SKM-1 (cell line): ENCODE results near the gene PTPRC.

Experiments used
- DNase-seq: peaks from one replicate; lab custom pipeline; 2025; ENCODE audit not compliant: unreplicated experiment; lab: John Stamatoyannopoulos, UW

Gene PTPRC

GRCh38 chr1:198620951-198621824, 17.7 kb upstream of the PTPRC start:
- DNase-seq = peak; percentile 80

DNA sequence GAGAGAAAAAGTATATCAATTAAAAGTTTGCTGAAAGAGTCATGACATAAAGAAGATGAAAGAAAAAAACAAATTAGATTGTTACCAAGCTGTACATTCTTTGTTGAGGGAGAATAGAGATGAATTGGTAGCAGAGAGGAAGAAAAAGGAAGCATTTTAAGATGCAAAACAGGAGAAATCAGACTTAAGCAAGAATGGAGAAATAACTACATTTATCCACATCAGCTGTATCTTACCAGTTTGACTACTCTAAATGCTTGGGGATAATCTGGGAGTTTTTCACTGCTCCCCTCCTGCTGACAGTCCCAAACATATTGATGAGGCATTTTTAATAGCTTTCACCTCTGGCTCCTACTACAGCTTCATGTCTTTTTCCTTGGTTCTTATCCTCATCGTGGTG, 16.8 kb upstream of the PTPRC start:
- DNase-seq = no peak

- DNase-seq = no peak
These were observed 14.8 kb upstream of the PTPRC start for GRCh38 chr1:198623752-198624647.

GRCh38 chr1:198624648-198624980, 14.2 kb upstream of the PTPRC start:
- DNase-seq = no peak

DNA sequence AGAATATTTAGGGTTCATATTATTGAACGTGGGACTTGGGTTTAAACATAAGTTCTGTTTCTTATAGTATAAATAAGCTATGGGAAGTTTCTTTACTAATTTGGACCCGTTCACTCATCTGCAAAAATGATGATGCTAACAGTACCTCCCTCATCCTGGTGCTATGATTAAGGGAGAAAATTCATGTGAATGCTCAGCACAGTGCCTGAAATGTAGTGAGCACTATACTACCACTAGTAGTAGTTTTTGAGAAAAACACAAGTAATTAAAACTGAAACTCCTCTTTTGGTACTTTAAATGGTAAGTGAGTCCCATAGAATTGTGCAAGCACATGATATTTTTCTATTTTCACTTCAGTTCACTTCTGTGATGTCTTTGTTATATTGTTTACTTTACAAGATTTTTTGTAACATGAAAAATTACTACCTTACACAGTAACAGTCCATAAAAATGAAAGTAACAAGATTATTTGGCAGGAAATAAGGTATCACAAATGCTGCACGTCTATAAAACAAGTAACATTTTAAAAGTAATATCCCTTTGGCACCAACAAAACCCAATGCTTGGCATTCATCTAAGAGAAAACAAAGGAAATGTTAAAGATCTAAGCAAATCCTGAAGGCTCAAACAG, 11.3 kb upstream of the PTPRC start:
- DNase-seq = no peak

DNA sequence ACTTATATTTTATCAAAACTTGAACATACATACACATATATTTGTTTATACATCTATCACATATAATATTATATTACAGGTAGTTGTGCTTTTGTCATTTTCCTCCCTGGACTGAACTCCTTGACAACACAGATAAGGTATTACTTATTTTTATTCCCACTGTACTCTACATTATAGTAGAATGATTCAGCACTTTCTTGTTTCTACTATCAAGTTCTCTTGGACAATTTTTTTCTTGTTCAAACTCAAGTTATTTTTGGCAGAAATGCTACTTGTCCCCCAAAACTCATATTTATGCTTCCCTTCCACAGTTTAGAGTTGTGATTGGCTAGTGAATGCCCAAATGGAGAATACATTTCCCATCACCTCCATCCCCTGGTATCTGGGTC, 10.8 kb upstream of the PTPRC start:
- no peak for DNase-seq

GRCh38 chr1:198629610-198630009, 9.2 kb upstream of the PTPRC start:
- DNase-seq = no peak

- DNase-seq = no peak
These were observed 8.0 kb upstream of the PTPRC start for GRCh38 chr1:198630863-198631262.

DNA sequence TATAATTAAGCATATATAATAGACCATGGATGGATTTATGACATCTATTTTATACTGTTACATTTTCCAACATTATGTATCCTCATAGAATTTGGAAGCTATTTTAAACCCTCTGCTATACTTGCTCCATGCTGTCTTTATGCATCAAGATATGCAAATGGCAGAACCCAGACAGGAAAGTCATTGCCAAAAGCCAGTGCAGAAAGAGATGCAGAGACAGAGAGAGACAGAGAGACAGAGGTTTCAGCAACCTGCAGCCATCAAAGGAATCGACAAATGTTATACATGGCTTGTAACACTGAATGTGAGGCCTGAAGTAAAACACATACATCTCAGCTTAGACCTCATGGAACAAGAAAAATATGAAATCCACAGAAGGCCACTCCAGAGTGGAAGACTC, 7.5 kb upstream of the PTPRC start:
- DNase-seq = no peak

GRCh38 chr1:198632007-198632406, 6.8 kb upstream of the PTPRC start:
- DNase-seq = no peak

- DNase-seq = peak; percentile 25
These were observed 5.1 kb upstream of the PTPRC start for GRCh38 chr1:198633675-198634121.

- DNase-seq = no peak
These were observed 2.9 kb upstream of the PTPRC start for GRCh38 chr1:198635964-198636363.

GRCh38 chr1:198636391-198636790, 2.4 kb upstream of the PTPRC start:
- no peak for DNase-seq

DNA sequence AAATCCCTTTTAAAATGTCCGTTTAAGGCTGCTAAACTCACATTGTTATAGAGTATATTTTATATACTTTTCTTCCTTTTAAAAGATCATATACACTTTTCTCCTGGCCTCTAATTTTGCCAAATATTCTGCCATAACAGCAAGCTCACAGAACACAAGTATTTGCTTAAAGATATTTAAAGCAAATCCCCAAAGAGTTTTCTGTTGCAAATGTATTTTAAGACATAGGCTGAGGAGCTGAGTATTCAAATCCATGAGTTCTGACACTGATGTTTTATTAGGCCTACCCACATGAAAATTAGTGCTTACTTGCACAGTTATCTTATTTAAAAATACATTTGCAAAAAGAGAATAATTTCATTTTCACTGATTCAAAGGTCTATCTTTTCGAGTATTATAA, 1.7 kb upstream of the PTPRC start:
- no peak for DNase-seq

DNA sequence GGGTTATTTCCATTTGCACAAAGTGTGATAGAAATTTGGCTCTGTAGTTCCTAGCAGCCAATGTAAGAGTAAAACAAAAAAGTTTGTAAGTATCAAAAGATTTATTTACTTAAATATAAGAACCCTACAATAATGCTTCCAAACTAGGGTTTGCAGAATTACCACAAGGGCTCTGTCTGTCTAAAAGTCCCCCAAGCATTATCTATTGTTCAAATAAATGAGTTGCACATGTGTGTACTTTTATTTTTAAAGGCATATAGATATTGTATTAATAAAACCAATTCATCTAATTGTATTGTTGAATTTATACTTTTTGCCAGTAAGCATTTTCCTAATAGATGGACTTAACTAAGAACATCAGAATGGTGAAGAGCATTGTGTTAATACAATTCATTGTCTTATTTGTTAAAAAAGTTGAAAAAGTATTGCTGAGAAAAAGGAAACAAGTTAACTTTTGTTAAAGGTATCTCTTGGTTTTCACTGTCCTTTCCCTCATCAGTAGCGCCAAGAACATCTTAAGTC, 863 bp upstream of the PTPRC start:
- DNase-seq = no peak

DNA sequence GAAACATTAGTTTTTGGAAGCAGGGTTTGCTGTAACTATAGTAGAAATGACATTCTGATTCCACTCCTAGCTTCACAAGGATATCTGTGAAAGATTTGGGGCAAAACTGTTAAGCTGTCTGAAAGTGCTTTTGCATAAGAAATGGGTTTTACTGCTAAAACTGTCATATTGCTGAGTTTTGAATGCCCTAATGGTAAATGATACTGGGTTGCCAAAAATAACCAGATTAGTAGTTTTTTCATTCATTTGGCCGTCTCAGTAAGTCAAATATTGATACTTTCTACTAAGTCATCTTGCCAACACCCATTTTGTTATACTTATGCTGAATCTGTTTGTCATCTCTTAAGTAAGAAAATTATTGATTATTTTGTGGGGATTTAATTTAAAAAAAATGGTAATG, 399 bp upstream of the PTPRC start:
- DNase-seq = no peak

DNA sequence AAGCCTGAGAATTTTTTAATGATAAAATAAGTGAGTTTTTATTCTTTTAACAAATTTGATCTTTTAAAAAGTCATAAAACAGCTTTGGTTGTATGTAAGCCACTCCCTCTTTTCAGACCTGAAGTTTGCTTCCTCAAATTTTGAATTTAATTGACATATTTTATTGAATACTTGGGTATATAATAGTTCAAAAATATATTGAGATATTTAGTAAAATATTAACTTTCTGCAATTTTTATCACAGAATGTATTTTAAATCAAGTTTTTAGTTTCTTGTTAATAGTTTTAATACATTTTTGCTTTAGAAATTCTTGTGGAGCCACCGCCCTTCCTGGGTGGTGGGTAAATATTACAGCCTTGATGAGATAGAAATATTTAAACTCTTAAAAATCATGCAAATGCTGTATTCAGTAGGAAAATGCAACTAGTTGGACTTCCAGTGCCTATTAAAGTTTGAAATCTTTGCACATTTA, 867 bp downstream of the PTPRC start:
- DNase-seq = no peak

DNA sequence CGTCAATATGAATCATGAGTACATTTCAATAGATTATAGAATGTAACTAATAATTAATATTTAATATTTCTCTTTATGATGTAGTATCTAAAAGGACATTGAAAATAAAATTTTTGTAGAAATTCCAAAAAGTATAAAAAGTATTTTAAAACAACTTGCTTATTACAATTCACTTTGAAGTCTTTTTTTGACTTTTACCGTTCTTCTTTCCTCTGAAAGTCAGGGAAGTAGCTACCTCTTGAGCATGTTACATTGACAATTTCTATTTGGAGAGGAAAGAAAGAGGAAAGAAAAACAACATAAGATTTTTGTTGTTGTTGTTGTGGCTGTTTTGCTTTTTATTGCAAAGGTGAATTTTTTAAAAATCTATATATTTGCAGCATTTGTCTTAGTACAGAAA, 1.3 kb downstream of the PTPRC start:
- peak; percentile 29 for DNase-seq

GRCh38 chr1:198641501-198641900, 2.7 kb downstream of the PTPRC start:
- peak; percentile 46 for DNase-seq

GRCh38 chr1:198641966-198642668, 3.3 kb downstream of the PTPRC start:
- DNase-seq = no peak

DNA sequence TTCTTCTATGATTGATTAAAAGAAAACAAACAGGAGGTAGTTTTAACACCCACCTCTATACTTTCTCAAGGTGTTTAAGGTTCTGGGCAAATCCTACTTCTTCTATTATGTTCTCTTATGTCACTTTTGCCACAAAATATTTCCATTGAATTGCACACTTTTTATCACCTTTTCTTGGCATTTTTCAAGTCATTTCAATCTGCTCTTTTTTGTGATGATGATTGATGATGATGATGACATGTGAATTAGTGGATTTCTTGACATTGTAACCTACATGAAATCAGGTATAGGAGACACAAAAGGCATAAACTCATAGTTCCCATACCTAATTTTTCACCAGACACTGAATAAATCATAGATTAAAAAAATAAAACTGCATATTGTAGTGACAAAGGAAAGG, 4.1 kb downstream of the PTPRC start:
- DNase-seq = no peak
